NOMO-1 treated with DMSO at 0.1 percent for 48 hours (cell line): ENCODE measurements around the gene PLEKHF1.
"Not testable (repeated sequence)": the region's sequence is repeated elsewhere in the genome, so short reads cannot be mapped to it uniquely, and the experiment has no call there.

ENCODE experiments used
- DNase-seq: peaks from one replicate; lab custom pipeline; 2025; ENCODE audit not compliant: unreplicated experiment; lab: John Stamatoyannopoulos, UW

PLEKHF1 gene

GRCh38 chr19:29665215-29665825 is at the start of gene PLEKHF1:
Gene PLEKHF1 (plus strand): TSS chr19:29665461. CDS start chr19:29673840, 8,379 bp downstream.
- peak; percentile 77 for DNase-seq

GRCh38 chr19:29615891-29616425 is 49.3 kb upstream of the PLEKHF1 start:
- DNase-seq, result no peak

- DNase-seq, result no peak
Observed at GRCh38 chr19:29616541-29616940, 48.7 kb upstream of the PLEKHF1 start.

- DNase-seq, result no peak
Observed at GRCh38 chr19:29617366-29618266, 47.6 kb upstream of the PLEKHF1 start.

GRCh38 chr19:29618434-29618833 is 46.8 kb upstream of the PLEKHF1 start:
- no peak for DNase-seq

GRCh38 chr19:29618871-29619270 is 46.4 kb upstream of the PLEKHF1 start:
- no peak for DNase-seq

- DNase-seq, result no peak
Observed at GRCh38 chr19:29620931-29621351, 44.3 kb upstream of the PLEKHF1 start.

GRCh38 chr19:29622166-29623070 is 42.8 kb upstream of the PLEKHF1 start:
- DNase-seq, result no peak

- no peak for DNase-seq
Observed at GRCh38 chr19:29623726-29624488, 41.4 kb upstream of the PLEKHF1 start.

- DNase-seq, result no peak
Observed at GRCh38 chr19:29624489-29625185, 40.6 kb upstream of the PLEKHF1 start.

- DNase-seq, result no peak
Observed at GRCh38 chr19:29625186-29625651, 40.0 kb upstream of the PLEKHF1 start.

DNA sequence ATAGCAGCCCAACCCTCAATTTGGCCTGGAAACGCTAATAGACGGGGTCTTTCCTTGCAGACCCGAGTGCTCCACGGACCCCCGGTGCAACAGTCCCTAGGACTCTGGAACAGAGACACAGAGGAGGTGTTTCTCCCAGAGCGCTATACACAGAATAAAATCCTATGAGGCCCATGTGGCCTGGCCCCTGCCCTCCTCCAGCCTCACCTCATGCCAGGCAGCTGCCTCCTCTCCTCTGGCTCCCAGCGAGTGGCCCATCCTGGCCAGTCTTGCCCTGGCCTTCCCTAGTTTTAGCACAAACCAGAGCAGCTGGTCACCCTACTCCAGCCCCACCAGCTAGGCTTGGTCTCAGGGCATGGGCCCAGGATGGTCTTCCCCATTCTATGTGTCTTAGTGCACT is 38.9 kb upstream of the PLEKHF1 start:
- DNase-seq, result no peak

GRCh38 chr19:29626832-29627231 is 38.4 kb upstream of the PLEKHF1 start:
- not testable (repeated sequence) for DNase-seq

DNA sequence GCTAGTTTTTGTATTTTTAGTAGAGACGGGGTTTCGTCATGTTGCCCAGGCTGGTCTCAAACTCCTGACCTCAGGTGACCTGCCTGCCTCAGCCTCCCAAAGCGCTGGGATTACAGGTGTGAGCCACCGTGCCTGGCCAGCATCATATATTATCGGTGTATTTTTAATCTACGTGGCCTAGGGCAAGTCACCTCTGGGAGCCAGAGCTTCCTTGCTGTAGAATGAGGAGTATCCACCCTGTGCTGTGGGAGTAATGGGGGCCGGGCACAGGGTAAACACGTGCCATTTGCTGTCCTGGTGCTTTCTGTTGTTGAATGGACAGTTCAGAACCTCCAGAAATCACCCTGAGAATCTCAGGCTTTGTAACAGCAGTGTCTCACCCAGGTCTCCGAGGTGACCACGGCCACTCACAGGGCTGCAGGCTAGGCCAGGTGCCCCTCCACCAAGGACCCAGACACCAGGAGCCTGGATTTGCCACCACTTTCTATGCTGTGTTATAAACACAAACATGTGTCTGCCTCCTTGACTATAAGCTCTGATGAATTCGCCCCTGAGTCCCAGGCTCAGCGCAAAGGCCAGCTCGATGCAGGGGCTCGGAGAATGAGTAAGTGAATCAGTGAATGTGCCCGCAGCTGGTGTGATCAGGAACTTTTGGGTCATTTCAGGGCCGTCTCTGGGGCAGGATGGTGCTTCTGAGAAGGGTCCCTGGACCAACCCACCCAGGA is 36.4 kb upstream of the PLEKHF1 start:
- no peak for DNase-seq

GRCh38 chr19:29629836-29630534 is 35.3 kb upstream of the PLEKHF1 start:
- no peak for DNase-seq

GRCh38 chr19:29630655-29631054 is 34.6 kb upstream of the PLEKHF1 start:
- no peak for DNase-seq

- no peak for DNase-seq
Observed at GRCh38 chr19:29631450-29631849, 33.8 kb upstream of the PLEKHF1 start.

DNA sequence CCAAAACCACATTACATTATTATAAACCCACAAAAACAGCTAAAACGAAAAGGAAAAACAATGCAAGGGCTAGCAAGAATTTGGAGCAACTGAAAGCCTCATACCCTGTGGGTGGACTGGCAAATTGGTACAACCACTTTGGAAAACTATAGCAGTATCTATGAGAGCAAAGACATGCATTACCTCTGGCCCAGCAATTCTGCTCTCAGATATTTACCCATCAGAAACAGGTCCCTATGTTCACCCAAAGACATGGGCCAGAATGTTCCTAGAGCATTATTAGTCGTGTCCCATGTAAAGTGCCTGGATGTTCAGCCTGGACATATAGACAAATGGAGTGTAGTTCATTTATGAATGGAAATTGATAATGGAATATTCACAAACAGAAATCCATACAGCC is 31.3 kb upstream of the PLEKHF1 start:
- no peak for DNase-seq
